Measurements from ENCODE around the gene NID1.
A peak's percentile ranks its signal among the peaks of the same experiment; 100 is the strongest.
"Not testable (repeated sequence)": the region's sequence is repeated elsewhere in the genome, so short reads cannot be mapped to it uniquely, and the experiment has no call there.

Gene NID1

GRCh38 chr1:236092899-236093298, 28.0 kb upstream of the NID1 start:
- DNase-seq (ENCODE audit: low read depth) = no peak

DNA sequence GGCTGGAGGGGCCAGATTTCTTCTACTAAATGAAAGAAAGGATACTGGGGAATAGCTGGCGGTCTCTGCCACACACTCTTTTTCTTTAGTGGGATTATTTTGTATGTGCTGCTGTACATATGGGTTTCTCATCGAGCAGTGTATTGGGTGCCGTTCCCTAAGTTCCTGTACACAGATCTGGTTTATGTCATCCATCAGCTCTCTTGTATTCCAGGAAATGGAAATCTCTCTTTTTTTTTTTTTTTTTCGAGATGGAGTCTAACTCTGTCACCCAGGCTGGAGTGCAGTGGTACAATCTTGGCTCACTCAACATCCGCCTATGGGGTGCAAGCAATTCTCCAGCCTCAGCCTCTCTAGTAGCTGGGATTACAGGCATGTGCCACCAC, 27.0 kb upstream of the NID1 start:
- DNase-seq (ENCODE audit: low read depth) = no peak

DNA sequence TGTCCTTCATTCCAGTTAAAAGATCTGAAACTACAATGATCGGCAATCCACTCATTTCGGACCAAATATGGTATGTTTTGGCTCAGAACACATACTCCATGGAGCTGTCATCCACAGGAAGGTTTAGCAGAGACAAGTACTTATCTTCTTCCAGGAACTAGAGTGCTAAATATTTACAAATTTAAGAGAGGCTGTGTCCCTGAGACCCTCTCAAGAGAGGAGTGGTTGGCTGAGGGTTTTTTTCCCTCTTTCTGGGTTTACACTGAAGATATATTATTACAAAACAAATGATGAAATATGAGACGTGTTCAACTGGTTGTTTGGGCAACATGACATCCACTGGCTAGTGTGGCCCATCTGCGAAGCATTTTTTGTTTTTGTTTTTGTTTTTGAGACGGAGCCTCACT, 25.9 kb upstream of the NID1 start:
- DNase-seq (ENCODE audit: low read depth) = no peak

DNA sequence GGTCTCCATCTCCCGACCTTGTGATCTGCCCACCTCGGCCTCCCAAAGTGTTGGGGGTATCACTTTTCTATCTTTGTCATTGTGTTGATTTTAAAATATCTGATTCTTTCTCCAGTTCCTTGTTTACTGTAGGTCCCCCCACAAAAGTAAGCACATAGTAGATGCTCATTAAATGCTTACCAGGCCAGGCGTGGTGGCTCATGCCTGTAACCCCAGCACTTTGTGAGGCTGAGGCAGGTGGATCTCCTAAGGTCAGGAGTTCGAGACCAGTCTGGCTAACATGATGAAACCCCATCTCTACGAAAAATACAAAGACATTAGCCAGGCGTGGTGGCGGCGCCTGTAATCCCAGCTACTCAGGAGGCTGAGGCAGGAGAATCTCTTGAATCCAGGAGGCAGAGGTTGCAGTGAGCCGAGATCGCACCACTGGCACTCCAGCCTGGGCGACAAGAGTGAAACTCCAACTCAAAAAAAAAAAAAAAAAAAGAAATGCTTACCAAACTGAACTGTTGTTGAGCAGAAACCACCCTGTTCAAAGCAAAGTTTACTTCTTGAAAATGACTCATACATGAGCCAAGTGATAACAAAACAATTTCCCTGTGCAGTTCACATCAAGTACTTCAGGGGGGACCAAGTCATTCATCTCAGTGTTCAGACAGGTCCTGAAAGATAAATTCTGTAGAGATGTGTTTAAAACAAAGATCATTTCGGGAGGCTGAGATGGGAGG, 24.3 kb upstream of the NID1 start:
- no peak for DNase-seq (ENCODE audit: low read depth)

DNA sequence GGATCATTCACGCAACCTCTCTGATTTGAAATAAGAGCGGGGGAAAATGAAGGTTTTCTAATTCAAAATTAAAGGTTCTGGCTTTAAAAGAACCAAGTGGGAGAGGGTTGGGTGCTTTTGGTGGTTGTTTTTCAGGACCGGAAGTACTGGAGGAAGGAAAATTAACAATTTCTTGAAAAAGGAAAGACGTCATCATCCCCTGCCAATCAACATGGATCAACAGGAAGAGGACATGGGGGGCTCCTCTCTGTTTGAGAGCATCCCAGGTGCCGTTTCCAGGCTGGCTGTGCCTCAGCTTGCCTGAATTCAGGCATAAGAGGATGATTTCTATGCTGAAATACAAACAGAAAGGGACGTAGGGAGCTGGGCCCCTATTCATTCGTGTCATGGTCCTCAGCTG, 21.6 kb upstream of the NID1 start:
- DNase-seq (ENCODE audit: low read depth) = no peak

DNA sequence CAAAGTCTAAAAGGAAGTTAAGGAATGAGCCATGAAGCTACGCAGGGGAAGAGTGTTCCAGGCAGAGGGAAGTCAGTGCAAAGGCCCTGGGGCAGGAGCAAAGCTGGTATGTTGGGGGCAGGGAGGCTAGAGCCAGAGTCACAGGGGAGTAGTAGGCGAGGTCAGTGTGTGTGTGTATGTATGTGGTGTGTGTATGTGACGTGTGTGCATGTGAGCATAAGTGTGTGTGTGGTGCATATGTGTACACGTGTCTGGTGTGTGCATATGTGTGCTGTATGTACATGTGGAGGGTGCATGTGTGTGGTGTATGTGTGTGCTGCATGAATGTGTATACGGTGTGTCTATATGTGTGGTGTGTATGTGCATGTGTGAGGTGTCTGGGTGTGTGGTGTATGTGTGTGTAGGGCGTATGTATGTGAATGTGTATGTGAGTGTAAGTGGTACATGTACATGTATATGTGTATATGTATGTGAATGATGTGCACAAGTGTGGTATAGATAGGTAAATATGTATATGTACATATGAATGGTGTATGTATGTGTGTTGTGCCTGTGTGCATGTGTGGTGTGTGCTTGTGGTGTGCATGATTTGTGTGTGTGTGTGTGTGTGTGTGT, 20.8 kb upstream of the NID1 start:
- no peak for DNase-seq (ENCODE audit: low read depth)

- DNase-seq (ENCODE audit: low read depth) = no peak
These were observed 19.5 kb upstream of the NID1 start for GRCh38 chr1:236084386-236084730.

- no peak for DNase-seq (ENCODE audit: low read depth)
These were observed 18.9 kb upstream of the NID1 start for GRCh38 chr1:236083650-236084385.

DNA sequence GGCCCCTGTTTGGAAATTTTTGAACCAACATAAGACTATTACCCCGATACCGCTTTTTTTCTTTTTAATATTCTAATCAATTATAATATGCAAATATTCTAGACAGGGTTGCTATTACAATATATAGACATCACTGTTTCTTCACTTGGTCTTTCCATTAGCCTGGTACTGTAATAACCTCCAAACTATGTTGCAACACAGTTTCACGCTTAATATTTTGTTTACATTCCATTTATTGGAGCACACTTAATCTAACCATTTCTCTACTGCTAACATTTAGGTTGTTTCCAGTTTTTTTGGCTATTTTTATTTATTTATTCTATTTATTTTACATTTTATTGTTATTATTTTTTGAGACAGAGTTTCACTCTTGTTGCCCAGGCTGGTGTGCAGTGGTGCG, 17.6 kb upstream of the NID1 start:
- no peak for DNase-seq (ENCODE audit: low read depth)

GRCh38 chr1:236081546-236082227, 16.8 kb upstream of the NID1 start:
- no peak for DNase-seq (ENCODE audit: low read depth)

DNA sequence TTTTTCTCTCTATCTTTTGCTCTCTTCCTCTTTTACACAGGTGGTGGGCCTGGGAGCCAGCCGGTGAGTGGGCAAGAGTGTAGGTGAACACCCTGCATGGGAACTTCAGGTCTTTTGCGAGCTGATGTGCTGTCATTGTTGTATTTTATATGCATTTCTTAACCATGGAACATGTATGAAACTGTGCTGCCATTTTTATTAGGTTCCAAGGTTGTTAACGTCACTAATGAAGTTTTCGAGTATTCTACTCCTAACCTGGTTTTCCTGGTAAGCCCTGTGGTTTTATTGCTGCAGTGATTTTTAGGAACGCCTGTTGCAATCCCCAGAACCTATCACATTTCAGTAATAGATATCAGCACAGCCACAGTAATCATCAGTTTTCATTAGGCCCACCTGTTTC, 14.8 kb upstream of the NID1 start:
- no peak for DNase-seq (ENCODE audit: low read depth)

GRCh38 chr1:236078993-236079392, 14.1 kb upstream of the NID1 start:
- DNase-seq (ENCODE audit: low read depth) = no peak

DNA sequence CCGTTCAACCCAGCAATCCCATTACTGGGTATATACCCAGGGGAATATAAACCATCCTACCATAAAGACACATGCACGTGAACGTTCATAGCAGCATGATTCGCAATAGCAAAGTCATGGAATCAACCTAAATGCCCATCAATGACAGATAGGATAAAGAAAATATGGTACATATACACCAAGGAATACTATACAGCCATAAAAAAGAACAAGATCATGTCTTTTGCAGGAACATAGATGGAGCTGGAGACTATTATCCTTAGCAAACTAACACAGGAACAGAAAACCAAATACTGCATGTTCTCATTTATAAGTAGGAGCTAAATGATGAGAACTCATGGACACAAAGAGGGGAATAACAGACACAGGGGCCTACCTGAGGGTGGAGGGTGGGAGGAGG, 13.2 kb upstream of the NID1 start:
- DNase-seq (ENCODE audit: low read depth) = not testable (repeated sequence)

DNA sequence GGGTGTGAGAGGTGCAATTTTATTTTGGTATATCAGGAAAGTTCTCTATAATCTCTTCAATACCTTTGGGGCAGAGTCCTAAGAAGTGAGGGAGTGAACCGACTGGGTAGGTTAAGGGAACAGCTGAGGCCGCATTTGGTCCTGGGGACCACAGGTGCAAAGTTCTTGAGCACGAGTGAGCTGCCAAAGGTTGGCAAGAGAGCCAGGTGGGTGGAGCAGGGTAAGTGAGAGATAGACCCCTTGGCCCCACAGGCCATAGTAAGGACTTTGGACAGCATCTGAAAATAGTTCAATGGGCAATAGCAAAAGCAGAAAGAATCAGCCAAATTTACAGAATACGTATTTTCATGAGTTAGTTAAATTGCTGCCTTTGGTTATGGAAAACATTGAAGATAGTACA, 11.0 kb upstream of the NID1 start:
- DNase-seq (ENCODE audit: low read depth) = no peak

DNA sequence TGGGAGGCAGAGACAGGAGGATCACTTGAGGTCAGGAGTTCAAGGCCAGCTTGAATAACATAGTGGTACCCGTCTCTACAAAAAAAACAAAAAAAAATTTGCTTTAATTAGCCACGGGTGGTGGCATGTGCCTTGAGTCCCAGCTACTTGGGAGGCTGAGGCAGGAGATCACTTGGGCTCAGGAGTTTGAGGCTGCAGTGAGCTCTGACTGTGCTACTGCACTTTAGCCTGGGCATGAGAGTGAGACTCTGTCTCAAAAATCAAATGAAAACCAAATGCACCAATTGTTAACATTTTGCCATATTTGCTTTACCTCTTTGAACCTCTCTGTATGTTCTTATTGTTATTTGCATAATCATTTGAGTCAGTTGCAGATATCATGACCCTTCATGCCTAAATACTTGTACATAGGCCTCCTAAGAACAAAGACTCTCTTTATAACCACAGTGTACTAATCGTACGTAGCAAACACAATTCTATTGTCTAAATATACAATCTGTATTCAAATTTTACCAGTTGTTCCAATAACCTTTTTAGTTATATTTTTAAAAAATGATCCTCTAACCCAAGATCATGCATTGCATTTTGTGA, 8.5 kb upstream of the NID1 start:
- no peak for DNase-seq (ENCODE audit: low read depth)

DNA sequence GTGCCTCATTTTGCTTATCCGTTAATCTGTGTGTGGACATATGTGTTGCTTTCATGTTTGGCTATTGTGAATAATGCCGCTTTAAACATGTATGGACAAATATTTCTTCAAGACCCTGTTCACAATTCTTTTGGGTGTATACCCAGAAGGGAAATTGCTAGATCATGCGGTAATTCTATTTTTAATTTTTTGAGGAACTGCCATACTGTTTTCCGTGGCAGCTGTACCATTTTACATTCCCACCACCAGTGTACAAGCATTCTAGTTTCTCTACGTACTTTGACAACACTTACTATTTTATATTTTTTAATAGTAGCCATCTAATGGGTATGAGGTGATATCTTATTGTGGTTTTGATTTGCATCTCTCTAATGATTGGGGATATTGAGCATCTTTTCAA, 7.1 kb upstream of the NID1 start:
- DNase-seq (ENCODE audit: low read depth) = no peak

DNA sequence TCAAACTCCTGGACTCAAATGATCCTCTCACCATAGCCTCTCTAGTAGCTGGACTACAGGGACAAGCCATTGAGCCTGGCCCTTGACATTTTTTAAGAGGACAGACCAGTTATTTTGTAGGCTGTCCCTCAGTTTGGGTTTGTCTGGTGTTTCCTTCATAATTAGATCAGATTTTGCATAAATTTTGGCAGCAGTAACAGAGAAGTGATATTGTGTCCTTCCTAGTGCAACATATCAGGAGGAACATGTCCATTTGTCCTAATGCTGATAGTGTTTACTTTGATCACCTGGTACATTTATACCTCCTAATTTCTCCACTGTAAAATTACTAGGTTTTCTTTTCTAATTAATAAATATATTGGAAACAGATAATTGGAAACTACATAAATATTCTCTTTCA, 5.9 kb upstream of the NID1 start:
- no peak for DNase-seq (ENCODE audit: low read depth)

- no peak for DNase-seq (ENCODE audit: low read depth)
These were observed 4.9 kb upstream of the NID1 start for GRCh38 chr1:236069796-236070195.

DNA sequence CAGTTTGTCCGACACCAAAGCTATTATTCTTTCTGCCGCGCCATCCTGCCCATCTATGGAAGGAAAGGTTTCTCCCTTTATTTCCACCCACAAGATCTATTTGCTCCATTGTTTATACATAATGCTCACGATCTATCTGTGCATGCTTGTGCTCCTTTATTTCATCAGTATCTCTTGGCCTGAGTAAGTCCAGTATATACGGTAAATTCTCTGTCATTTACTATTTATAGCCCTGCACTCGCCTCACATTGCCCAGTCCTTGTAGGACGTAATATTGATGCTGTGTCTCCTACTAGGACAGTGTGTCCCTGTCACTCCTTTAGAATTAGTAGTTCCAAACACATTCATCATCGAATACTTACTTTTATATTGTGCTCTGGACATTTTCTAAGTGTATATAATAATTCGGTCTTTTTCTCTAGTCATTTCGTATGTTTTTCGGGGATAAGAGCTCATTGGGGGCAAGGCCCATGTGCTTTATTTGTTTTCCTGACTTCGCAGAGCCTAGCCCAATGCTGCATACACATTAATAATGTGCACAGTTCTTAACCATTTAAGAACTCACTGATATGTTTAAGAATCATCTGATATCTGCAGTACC, 3.1 kb upstream of the NID1 start:
- DNase-seq (ENCODE audit: low read depth) = no peak

- peak; percentile 8 for DNase-seq (ENCODE audit: low read depth)
These were observed 2.0 kb upstream of the NID1 start for GRCh38 chr1:236066828-236067386.

DNA sequence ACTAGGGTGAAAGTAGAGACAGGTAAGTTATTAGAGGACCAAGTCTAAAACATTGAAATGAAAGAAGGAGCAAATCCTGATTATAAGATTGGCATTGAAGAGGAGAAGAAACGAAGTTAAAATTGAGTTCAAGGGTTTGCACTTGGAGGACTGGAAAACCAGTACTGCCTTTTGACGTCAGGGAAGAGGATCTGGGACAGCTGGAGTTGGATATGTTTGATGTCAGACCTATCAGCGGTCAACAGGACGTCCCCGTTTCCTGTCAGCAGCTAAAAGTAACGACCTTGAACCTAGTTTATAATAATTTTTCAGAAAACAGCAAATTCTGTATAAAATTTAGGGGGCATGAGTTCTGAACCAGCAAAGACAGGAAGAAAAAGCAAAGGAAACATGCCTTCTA, 1.2 kb upstream of the NID1 start:
- DNase-seq (ENCODE audit: low read depth) = no peak

DNA sequence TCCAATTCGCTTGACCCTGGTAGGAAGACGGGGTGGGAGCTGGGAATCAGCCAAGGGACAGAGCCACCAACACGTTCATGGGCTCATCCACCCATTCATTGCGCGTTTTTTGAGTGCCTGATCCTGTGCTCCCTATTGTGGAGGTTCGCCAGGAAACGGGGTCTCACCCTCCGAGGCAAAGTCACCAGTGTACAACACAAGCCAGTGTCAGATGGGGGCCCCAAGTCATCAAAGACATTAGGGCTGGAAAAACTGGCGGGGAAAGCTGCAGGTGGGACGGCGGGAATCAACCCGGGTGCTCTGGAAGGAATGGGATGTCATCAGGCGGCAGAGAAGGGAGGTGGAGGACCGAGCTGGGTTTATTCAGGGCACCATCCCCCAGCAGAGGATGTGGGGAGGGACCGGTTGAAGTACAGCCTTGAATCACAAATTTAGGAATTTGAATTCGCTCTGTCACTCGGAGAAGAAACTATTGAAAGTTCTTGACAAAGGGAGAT, 667 bp upstream of the NID1 start:
- no peak for DNase-seq (ENCODE audit: low read depth)

All from stimulated activated CD8-positive, alpha-beta memory T cell treated with anti-CD3 and anti-CD28 coated beads, Interleukin-15, amount 100 ng/mL, for 24 hours (primary cell).